ENCODE results near the gene CLIC1. TPM values are rescaled to one million over a fixed set of nuclear protein-coding genes. Genes with fewer than 3 reads are reported as not detected.

The CLIC1 gene
- 974 and 1,027 TPM in 2 replicates for total RNA-seq

GRCh38 chr6:31736021-31736767 is at the start of gene CLIC1:
Gene CLIC1 (minus strand): TSS chr6:31736530. CDS start chr6:31736300, 230 bp downstream.

GRCh38 chr6:31776989-31777666 is 40.8 kb upstream of the CLIC1 start, which contains the start of gene VWA7:
Gene VWA7 (minus strand): TSS chr6:31777328. CDS start chr6:31776779, 549 bp downstream.

GRCh38 chr6:31762356-31762755 is 26.0 kb upstream of the CLIC1 start, which contains the start of gene SAPCD1:
Gene SAPCD1 (plus strand): TSS chr6:31762656. CDS start chr6:31763055, 399 bp downstream.

GRCh38 chr6:31739639-31740396 is 3.5 kb upstream of the CLIC1 start, which contains the start of gene MSH5:
Gene MSH5 (plus strand): TSS chr6:31740005. CDS start chr6:31740467, 462 bp downstream.

GRCh38 chr6:31728767-31729514 is 7.4 kb downstream of the CLIC1 start, which contains the start of gene DDAH2:
Gene DDAH2 (minus strand): TSS chr6:31729299. CDS start chr6:31729161, 138 bp downstream.

GRCh38 chr6:31723245-31723979 is 12.9 kb downstream of the CLIC1 start, which contains the start of gene MPIG6B:
Gene MPIG6B (plus strand): TSS chr6:31723373. CDS start chr6:31723384, 11 bp downstream.

GRCh38 chr6:31721351-31722020 is 14.8 kb downstream of the CLIC1 start, which contains the start of gene LY6G6C:
Gene LY6G6C (minus strand): TSS chr6:31721746. CDS start chr6:31721679, 67 bp downstream.

GRCh38 chr6:31715022-31715958 is 21.0 kb downstream of the CLIC1 start, which contains the start of gene LY6G6D:
Gene LY6G6D (plus strand): TSS chr6:31715348. CDS start chr6:31715356, 8 bp downstream.

GRCh38 chr6:31706599-31706998 is 29.7 kb downstream of the CLIC1 start, which contains the start of gene LY6G6F:
Gene LY6G6F (plus strand): TSS chr6:31706866. CDS start chr6:31706907, 41 bp downstream.

GRCh38 chr6:31702819-31703716 is 33.3 kb downstream of the CLIC1 start, which contains the start of gene ABHD16A:
Gene ABHD16A (minus strand): TSS chr6:31703324. CDS start chr6:31703281, 43 bp downstream.

Other genes starting within 250 kb of the CLIC1 start
- gene MICB, start 238.4 kb downstream of the CLIC1 start, total RNA-seq, result 22.4 and 24.2 TPM in 2 replicates
- not detected in 2 replicates for gene MCCD1, start 207.6 kb downstream of the CLIC1 start, total RNA-seq
- gene DDX39B, start 194.5 kb downstream of the CLIC1 start, total RNA-seq, result 498 and 551 TPM in 2 replicates
- gene ATP6V1G2, start 189.9 kb downstream of the CLIC1 start, total RNA-seq, result 1.2 and 2.7 TPM in 2 replicates
- gene NFKBIL1, start 188.9 kb downstream of the CLIC1 start, total RNA-seq, result 17.7 and 19.9 TPM in 2 replicates
- not detected in 2 replicates for gene LTA, start 164.2 kb downstream of the CLIC1 start, total RNA-seq
- gene TNF, start 161.0 kb downstream of the CLIC1 start, total RNA-seq, result not detected in 2 replicates
- not detected in 2 replicates for gene LTB, start 154.1 kb downstream of the CLIC1 start, total RNA-seq
- gene LST1, start 150.3 kb downstream of the CLIC1 start, total RNA-seq, result not detected in 2 replicates
- not detected in 2 replicates for gene NCR3, start 143.5 kb downstream of the CLIC1 start, total RNA-seq
- 0.15 TPM in 1 of 2 replicates, not detected in the other for gene AIF1, start 121.3 kb downstream of the CLIC1 start, total RNA-seq
- gene PRRC2A, start 115.8 kb downstream of the CLIC1 start, total RNA-seq, result 103 and 107 TPM in 2 replicates
- 265 and 271 TPM in 2 replicates for gene BAG6, start 83.9 kb downstream of the CLIC1 start, total RNA-seq
- gene APOM, start 80.6 kb downstream of the CLIC1 start, total RNA-seq, result 2.9 and 3.6 TPM in 2 replicates
- gene C6orf47, start 75.8 kb downstream of the CLIC1 start, total RNA-seq, result 15.6 and 17.7 TPM in 2 replicates
- gene GPANK1, start 71.5 kb downstream of the CLIC1 start, total RNA-seq, result 14.0 and 14.4 TPM in 2 replicates
- gene CSNK2B, start 70.5 kb downstream of the CLIC1 start, total RNA-seq, result 316 and 357 TPM in 2 replicates
- 0.84 and 1.3 TPM in 2 replicates for gene LY6G5B, start 66.6 kb downstream of the CLIC1 start, total RNA-seq
- gene LY6G5C, start 55.5 kb downstream of the CLIC1 start, total RNA-seq, result 1.0 and 2.2 TPM in 2 replicates
- 23.5 and 25.1 TPM in 2 replicates for gene ABHD16A, start 33.2 kb downstream of the CLIC1 start, total RNA-seq
- not detected in 2 replicates for gene LY6G6F, start 29.7 kb downstream of the CLIC1 start, total RNA-seq
- not detected in 2 replicates for gene LY6G6D, start 21.2 kb downstream of the CLIC1 start, total RNA-seq
- gene LY6G6C, start 14.8 kb downstream of the CLIC1 start, total RNA-seq, result not detected in 2 replicates
- not detected in 2 replicates for gene MPIG6B, start 13.2 kb downstream of the CLIC1 start, total RNA-seq
- 56.0 and 63.8 TPM in 2 replicates for gene DDAH2, start 7.2 kb downstream of the CLIC1 start, total RNA-seq
- 10.9 and 15.5 TPM in 2 replicates for gene MSH5, start 3.5 kb upstream of the CLIC1 start, total RNA-seq
- gene SAPCD1, start 26.1 kb upstream of the CLIC1 start, total RNA-seq, result 3.2 and 5.8 TPM in 2 replicates
- gene VWA7, start 40.8 kb upstream of the CLIC1 start, total RNA-seq, result 0.45 and 0.67 TPM in 2 replicates
- 90.6 and 111 TPM in 2 replicates for gene VARS1, start 59.2 kb upstream of the CLIC1 start, total RNA-seq
- 133 and 134 TPM in 2 replicates for gene LSM2, start 70.4 kb upstream of the CLIC1 start, total RNA-seq
- 0.30 and 0.50 TPM in 2 replicates for gene HSPA1L, start 78.8 kb upstream of the CLIC1 start, total RNA-seq
- gene HSPA1A, start 79.0 kb upstream of the CLIC1 start, total RNA-seq, result 56.3 and 60.4 TPM in 2 replicates
- gene HSPA1B, start 91.2 kb upstream of the CLIC1 start, total RNA-seq, result 112 and 118 TPM in 2 replicates
- gene NEU1, start 126.3 kb upstream of the CLIC1 start, total RNA-seq, result 53.8 and 61.4 TPM in 2 replicates
- 0.45 TPM in 1 of 2 replicates, not detected in the other for gene SLC44A4, start 142.5 kb upstream of the CLIC1 start, total RNA-seq
- gene EHMT2, start 161.2 kb upstream of the CLIC1 start, total RNA-seq, result 38.7 and 39.8 TPM in 2 replicates
- 3.0 and 3.3 TPM in 2 replicates for gene ZBTB12, start 165.6 kb upstream of the CLIC1 start, total RNA-seq
- gene C2, start 191.2 kb upstream of the CLIC1 start, total RNA-seq, result 0.17 and 0.30 TPM in 2 replicates
- gene CFB, start 209.6 kb upstream of the CLIC1 start, total RNA-seq, result 2.0 and 2.7 TPM in 2 replicates
- 142 and 144 TPM in 2 replicates for gene NELFE, start 222.4 kb upstream of the CLIC1 start, total RNA-seq
- 44.4 and 46.7 TPM in 2 replicates for gene SKIC2, start 222.6 kb upstream of the CLIC1 start, total RNA-seq
- 17.5 and 21.9 TPM in 2 replicates for gene DXO, start 235.6 kb upstream of the CLIC1 start, total RNA-seq
- 2.7 and 2.8 TPM in 2 replicates for gene C4A, start 245.5 kb upstream of the CLIC1 start, total RNA-seq

All from bronchus fibroblast of lung (primary cell).